B cell (primary cell): ENCODE data around the gene FBXO42. TPM values are rescaled to one million over a fixed set of nuclear protein-coding genes. Genes with fewer than 3 reads are reported as not detected.
A peak's percentile ranks its signal among the peaks of the same experiment; 100 is the strongest.

ENCODE experiments used
- ATAC-seq: fragments of 200-7000 bp; cut with Tn5 transposase; one replicate; pipeline ENCODE4 v1.10.0; 2021; ENCODE audit warnings: low read depth, mild to moderate bottlenecking, moderate number of reproducible peaks, moderate library complexity
- CTCF ChIA-PET: fragments of 350-600 bp; sonication (Branson Sonifier 250); formaldehyde crosslinking; loops from one replicate; lab custom pipeline; 2021; ENCODE audit warnings: antibody characterized with exemption, inconsistent platforms; lab: Charles Lee
- POLR2A ChIA-PET: fragments of 350-600 bp; sonication (Branson Sonifier 250); formaldehyde crosslinking; loops from one replicate; lab custom pipeline; 2021; ENCODE audit warnings: antibody characterized with exemption; lab: Charles Lee
- DNase-seq: peaks from one replicate; pipeline ENCODE4 v3.0.0; 2013
- H2AFZ ChIP-seq: 2 replicates; pipeline ENCODE4 v1.6.1; 2012; ENCODE audit warnings: mild to moderate bottlenecking, low read depth, low read length; ENCODE audit not compliant: insufficient read depth, poor library complexity, severe bottlenecking
- H3K27ac ChIP-seq, 2 donors: 1 replicate in 1 of 2; 2 replicates in 1 of 2; pipeline ENCODE4 v1.5.1; 2012 to 2013; ENCODE audit warnings: low read length in 2 of 2, mild to moderate bottlenecking in 2 of 2, moderate library complexity in 1 of 2
- H3K27me3 ChIP-seq, 4 experiments: fragments of 200-600 bp in 1 of 4; sonication (generic) in 1 of 4; replicated peaks in 1 of 4; 1 replicate in 2 of 4; 2 replicates in 2 of 4; pipeline versions ENCODE4 v1.6.1 to v1.7.0; 2013 to 2016; ENCODE audit warnings: low read length in 3 of 4, mild to moderate bottlenecking in 2 of 4, mixed read lengths in 1 of 4, moderate library complexity in 1 of 4; ENCODE audit not compliant: insufficient read depth in 4 of 4, control insufficient read depth in 3 of 4; ENCODE audit errors: control extremely low read depth in 1 of 4
- H3K36me3 ChIP-seq, 2 experiments: replicated peaks in 1 of 2; 1 replicate in 1 of 2; 2 replicates in 1 of 2; pipeline versions ENCODE4 v1.6.1 to v1.7.1; 2013; ENCODE audit warnings: low read length in 1 of 2; ENCODE audit not compliant: insufficient read depth in 2 of 2, control insufficient read depth in 1 of 2; ENCODE audit errors: control extremely low read depth in 1 of 2, extremely low read depth in 1 of 2
- H3K4me1 ChIP-seq, 2 donors: fragments of 200-600 bp in 1 of 2; sonication (generic) in 1 of 2; 1 replicate in 1 of 2; 2 replicates in 1 of 2; pipeline versions ENCODE4 v1.5.1 to v1.6.1; 2013 to 2017; ENCODE audit warnings: low read length in 2 of 2; ENCODE audit not compliant: control insufficient read depth in 2 of 2, insufficient read depth in 2 of 2
- H3K4me2 ChIP-seq: replicated peaks from 2 replicates; pipeline ENCODE3; 2012; ENCODE audit warnings: mild to moderate bottlenecking, low read depth, low read length; ENCODE audit not compliant: poor library complexity, severe bottlenecking
- H3K4me3 ChIP-seq, 5 experiments: fragments of 200-600 bp in 1 of 5; sonication (generic) in 1 of 5; 1 replicate in 3 of 5; 2 replicates in 2 of 5; pipeline versions ENCODE4 v1.5.1 to v1.7.0; 2011 to 2016; ENCODE audit warnings: low read length in 4 of 5, mild to moderate bottlenecking in 4 of 5, low read depth in 2 of 5, control low read depth in 1 of 5, moderate library complexity in 1 of 5; ENCODE audit not compliant: insufficient read depth in 1 of 5; ENCODE audit errors: control extremely low read depth in 1 of 5, extremely low read depth in 1 of 5
- H3K79me2 ChIP-seq: fragments of 200-600 bp; sonication (generic); one replicate; pipeline ENCODE4 v1.6.0; 2016; ENCODE audit warnings: low read length; ENCODE audit not compliant: control insufficient read depth, insufficient read depth
- H3K9ac ChIP-seq: fragments of 200-600 bp; sonication (generic); 2 replicates; pipeline ENCODE4 v1.6.1; 2017; ENCODE audit warnings: mild to moderate bottlenecking, low read length, moderate library complexity
- H3K9me3 ChIP-seq, 3 donors: one replicate each; pipeline versions ENCODE4 v1.6.1 to v1.7.1; 2013; ENCODE audit warnings: low read length in 2 of 3; ENCODE audit not compliant: control insufficient read depth in 2 of 3, insufficient read depth in 1 of 3; ENCODE audit errors: control extremely low read depth in 1 of 3
- H4K20me1 ChIP-seq: 2 replicates; pipeline ENCODE4 v1.6.0; 2012; ENCODE audit warnings: mild to moderate bottlenecking, low read length; ENCODE audit not compliant: insufficient read depth, control insufficient read depth, poor library complexity, severe bottlenecking
- H3K27ac Mint-ChIP-seq: one replicate; pipeline ENCODE4 v1.8.0; 2021; ENCODE audit warnings: mixed read lengths
- H3K27me3 Mint-ChIP-seq: one replicate; pipeline ENCODE4 v1.8.0; 2021; ENCODE audit warnings: mixed read lengths
- H3K4me1 Mint-ChIP-seq: one replicate; pipeline ENCODE4 v1.8.0; 2021; ENCODE audit warnings: mixed read lengths
- H3K4me3 Mint-ChIP-seq: one replicate; pipeline ENCODE4 v1.8.0; 2021; ENCODE audit warnings: mixed read lengths
- H3K9me3 Mint-ChIP-seq: one replicate; pipeline ENCODE4 v1.8.0; 2022; ENCODE audit warnings: mixed read lengths; ENCODE audit not compliant: insufficient read depth
- EZH2 ChIP-seq: IDR thresholded peaks from 2 replicates; pipeline ENCODE4 v1.6.1; 2012; ENCODE audit warnings: borderline replicate concordance, low read depth, mild to moderate bottlenecking, moderate library complexity, low read length; ENCODE audit not compliant: insufficient read depth, poor library complexity, severe bottlenecking
- WGBS: methylation state at CpG from one replicate; pipeline ENCODE4 v1.1.5; 2013; ENCODE audit warnings: missing lambda C conversion rate; ENCODE audit not compliant: insufficient coverage; 5-methylcytosine and 5-hydroxymethylcytosine counted together
- intact Hi-C: fragments of 100-400 bp; cut with micrococcal nuclease; formaldehyde crosslinking; loops from one replicate; pipeline ENCODE4 v1.10.0; 2022
- polyA plus RNA-seq: library from polyadenylated mRNA; depleted of rRNA; stranded (reverse); fragments of >200 nt; gene quantifications from 2 replicates; pipeline ENCODE4 v1.2.3, GENCODE V29; 2012
- total RNA-seq, 2 donors: library from RNA; stranded (reverse); fragments of 120-200 nt in 1 of 2; gene quantifications; 1 replicate in 1 of 2; 2 replicates in 1 of 2; pipeline versions ENCODE4 v1.2.3 to v1.2.4, GENCODE V29; 2013 to 2022
- TF ChIP-seq, protein P1 (sequence below): fragments of 200-600 bp; IDR thresholded peaks from one replicate; pipeline ENCODE4 v1.8.0; 2022; ENCODE audit warnings: antibody characterized with exemption, mild to moderate bottlenecking

Gene FBXO42
- total and polyA plus RNA-seq, 2 donors (not counting 1 experiment from before 2014, with no cell fraction given), result 17.2 to 33.1 TPM

DNA sequence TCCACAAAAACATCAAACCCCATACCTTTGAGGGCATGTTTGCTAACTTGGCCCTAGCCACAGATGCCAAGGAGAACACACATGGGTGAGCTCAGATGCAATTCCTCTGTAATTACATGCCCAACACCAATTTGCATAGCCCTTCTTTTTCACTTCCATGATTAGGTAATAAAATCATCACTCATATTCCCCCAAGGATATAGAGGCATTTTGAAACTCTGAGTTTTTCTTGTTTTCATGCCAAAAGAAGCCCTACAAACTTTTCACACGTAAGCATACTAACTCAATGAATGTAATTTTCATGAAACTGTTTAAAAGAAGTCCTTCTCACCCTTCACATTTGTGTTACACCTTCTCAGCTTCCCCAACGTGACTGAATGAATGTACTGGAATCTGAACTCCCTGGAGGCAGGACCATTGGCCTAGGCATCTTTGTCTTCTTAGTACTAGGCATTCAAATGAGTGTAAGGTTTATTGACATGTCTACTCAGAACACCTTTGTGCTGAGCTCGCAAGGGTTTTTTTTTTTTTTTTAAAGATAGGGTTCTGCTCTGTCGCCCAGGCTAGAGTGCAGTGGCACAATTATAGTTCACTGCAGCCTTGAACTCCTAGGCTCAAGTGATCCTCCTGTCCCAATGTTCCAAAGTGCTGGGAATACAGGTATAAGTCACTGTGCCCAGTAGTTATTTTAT is 31.0 kb downstream of the FBXO42 start:
- H3K9ac ChIP-seq, result no peak overlapping the region
- H3K36me3 ChIP-seq, result peaks cover 0 to 6% of the 10 kb centered on the region in 2 experiments
- H3K4me2 ChIP-seq, result no peak overlapping the region
- DNase-seq (no peak), ATAC-seq (no peak)
- ChIA-PET CTCF (interaction anchor here (1.0 to 1.1 kb wide), 2 partner anchors 9 to 18 kb away, joined by 3 to 4 read pairs; no protein-coding TSS in a partner anchor), POLR2A (no interaction called here)
- peaks cover 13 to 17% of the 10 kb centered on the region in 2 donors for H3K4me1 ChIP-seq
- H3K27me3 ChIP-seq, result no peaks in the 10 kb centered on the region
- Mint-ChIP-seq H3K9me3 (no peaks in the 10 kb centered on the region), H3K27ac (peak overlapping the region; percentile 22), H3K27me3 (no peaks in the 10 kb centered on the region), H3K4me3 (no peak overlapping the region), H3K4me1 (peaks cover 31% of the 10 kb centered on the region)
- intact Hi-C loops, result no loop called here
- H2AFZ ChIP-seq, result no peak overlapping the region
- WGBS, result 40% methylated on average over 1 of the region's 4 CpGs
- no peak for TF ChIP-seq EZH2
- TF ChIP-seq, protein P1, sequence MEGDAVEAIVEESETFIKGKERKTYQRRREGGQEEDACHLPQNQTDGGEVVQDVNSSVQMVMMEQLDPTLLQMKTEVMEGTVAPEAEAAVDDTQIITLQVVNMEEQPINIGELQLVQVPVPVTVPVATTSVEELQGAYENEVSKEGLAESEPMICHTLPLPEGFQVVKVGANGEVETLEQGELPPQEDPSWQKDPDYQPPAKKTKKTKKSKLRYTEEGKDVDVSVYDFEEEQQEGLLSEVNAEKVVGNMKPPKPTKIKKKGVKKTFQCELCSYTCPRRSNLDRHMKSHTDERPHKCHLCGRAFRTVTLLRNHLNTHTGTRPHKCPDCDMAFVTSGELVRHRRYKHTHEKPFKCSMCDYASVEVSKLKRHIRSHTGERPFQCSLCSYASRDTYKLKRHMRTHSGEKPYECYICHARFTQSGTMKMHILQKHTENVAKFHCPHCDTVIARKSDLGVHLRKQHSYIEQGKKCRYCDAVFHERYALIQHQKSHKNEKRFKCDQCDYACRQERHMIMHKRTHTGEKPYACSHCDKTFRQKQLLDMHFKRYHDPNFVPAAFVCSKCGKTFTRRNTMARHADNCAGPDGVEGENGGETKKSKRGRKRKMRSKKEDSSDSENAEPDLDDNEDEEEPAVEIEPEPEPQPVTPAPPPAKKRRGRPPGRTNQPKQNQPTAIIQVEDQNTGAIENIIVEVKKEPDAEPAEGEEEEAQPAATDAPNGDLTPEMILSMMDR, result no peak
- peaks cover 51% of the 10 kb centered on the region for H4K20me1 ChIP-seq
- H3K4me3 ChIP-seq, result no peak overlapping the region
- H3K79me2 ChIP-seq, result peaks cover 91% of the 10 kb centered on the region
- H3K27ac ChIP-seq, result no peak overlapping the region
- H3K9me3 ChIP-seq, result no peaks in the 10 kb centered on the region

DNA sequence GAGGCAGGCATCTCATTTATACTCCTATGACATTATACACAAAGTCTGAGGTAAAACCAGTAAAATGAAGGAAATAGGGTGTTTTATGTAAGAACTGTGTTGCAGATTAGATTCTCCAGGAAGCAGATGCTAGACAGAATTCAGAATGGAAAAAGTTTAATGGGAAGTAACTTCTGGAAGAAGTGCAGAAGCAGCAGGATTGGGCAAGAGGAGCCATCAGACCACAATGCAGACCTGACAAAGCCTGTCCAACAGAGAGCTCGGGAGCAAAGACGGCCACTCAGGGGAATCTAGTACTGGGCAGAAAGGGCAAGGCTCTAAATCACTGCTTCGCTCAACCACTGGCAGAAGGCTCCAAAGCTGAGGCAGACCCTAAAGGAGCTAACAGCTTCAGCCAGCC is 33.7 kb downstream of the FBXO42 start:
- TF ChIP-seq, protein P1, result no peak
- TF ChIP-seq EZH2, result no peak
- Histone ChIP-seq H3K4me2 (no peak overlapping the region), H3K9me3 (no peaks in the 10 kb centered on the region), H3K79me2 (peaks cover 73% of the 10 kb centered on the region), H3K9ac (no peak overlapping the region), H3K27ac (no peak overlapping the region), H2AFZ (no peak overlapping the region), H3K36me3 (peaks cover 0 to 15% of the 10 kb centered on the region in 2 experiments), H3K27me3 (no peaks in the 10 kb centered on the region), H3K4me3 (no peak overlapping the region), H3K4me1 (peaks cover 13 to 17% of the 10 kb centered on the region in 2 donors), H4K20me1 (peaks cover 48% of the 10 kb centered on the region)
- no peaks in the 10 kb centered on the region for H3K9me3 Mint-ChIP-seq
- 91% methylated on average over 2 of the region's 3 CpGs for WGBS
- intact Hi-C loops, result no loop called here
- H3K27ac Mint-ChIP-seq, result no peak overlapping the region
- H3K4me3 Mint-ChIP-seq, result no peak overlapping the region
- peaks cover 29% of the 10 kb centered on the region for H3K4me1 Mint-ChIP-seq
- ChIA-PET CTCF (interaction anchor here (0.8 kb wide), 1 partner anchor 44 kb away, joined by 3 read pairs; no protein-coding TSS in a partner anchor), POLR2A (no interaction called here)
- DNase-seq, result no peak
- no peaks in the 10 kb centered on the region for H3K27me3 Mint-ChIP-seq
- no peak for ATAC-seq
